ENCODE measurements around the gene EID2B. TPM values are rescaled to one million over a fixed set of nuclear protein-coding genes. Genes with fewer than 3 reads are reported as not detected.

The EID2B gene, protein sequence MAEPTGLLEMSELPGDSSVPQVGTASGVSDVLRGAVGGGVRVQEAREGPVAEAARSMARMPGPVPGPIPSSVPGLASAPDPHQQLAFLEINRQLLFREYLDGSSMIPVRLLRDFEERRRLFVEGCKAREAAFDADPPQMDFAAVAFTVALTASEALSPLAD
- 1 to 10 TPM; 2.2 to 3.7 (median 3.3) TPM for total RNA-seq (2021; fragmentation: NEBNext Ultra II Directional; extraction: Animal tissue kit (Norgen Biotek cat#: 25700))
- long read RNA-seq, partial matches to known transcripts = 0 of 4 reads
- long read RNA-seq, other reads (novel, unspliced or antisense) = 0 of 4 reads

DNA sequence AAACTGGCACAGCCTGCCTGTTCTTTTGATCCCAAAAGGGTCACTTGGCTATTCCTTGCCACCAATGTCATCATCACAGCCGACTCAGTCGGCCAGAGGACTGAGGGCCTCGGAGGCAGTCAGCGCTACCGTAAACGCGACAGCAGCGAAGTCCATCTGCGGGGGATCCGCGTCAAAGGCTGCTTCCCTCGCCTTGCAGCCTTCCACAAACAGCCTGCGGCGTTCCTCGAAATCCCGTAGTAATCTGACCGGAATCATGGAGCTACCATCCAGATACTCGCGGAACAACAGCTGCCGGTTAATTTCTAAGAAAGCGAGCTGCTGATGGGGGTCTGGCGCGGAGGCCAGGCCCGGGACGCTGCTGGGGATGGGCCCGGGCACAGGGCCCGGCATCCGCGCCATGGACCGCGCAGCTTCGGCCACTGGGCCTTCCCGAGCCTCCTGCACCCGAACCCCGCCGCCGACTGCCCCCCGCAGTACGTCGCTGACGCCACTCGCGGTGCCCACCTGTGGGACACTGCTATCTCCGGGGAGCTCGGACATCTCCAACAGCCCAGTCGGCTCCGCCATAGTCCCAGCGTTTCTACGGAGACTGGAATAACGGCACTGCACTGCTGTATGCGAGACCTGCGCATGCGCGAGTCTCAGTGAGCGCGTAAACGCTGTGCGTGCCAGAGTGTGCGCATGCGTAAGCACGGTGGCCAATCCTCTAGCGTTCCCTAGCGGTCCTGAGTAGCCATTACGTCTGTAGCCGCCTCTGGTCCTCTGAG lies at the start of gene EID2B:
EID2B (minus strand) TSS at position 620 of the 770 bp plus-strand sequence; CDS start at position 570, 50 bp downstream.
- DNase-seq = peak; percentile 89
- H3K36me3 Mint-ChIP-seq (ENCODE audit: low read depth) = no peaks in the 10 kb centered on the region; the same call in 1 of the 2 replicates
- no peaks in the 10 kb centered on the region for H3K9me3 Mint-ChIP-seq
- TF ChIP-seq, protein P1, sequence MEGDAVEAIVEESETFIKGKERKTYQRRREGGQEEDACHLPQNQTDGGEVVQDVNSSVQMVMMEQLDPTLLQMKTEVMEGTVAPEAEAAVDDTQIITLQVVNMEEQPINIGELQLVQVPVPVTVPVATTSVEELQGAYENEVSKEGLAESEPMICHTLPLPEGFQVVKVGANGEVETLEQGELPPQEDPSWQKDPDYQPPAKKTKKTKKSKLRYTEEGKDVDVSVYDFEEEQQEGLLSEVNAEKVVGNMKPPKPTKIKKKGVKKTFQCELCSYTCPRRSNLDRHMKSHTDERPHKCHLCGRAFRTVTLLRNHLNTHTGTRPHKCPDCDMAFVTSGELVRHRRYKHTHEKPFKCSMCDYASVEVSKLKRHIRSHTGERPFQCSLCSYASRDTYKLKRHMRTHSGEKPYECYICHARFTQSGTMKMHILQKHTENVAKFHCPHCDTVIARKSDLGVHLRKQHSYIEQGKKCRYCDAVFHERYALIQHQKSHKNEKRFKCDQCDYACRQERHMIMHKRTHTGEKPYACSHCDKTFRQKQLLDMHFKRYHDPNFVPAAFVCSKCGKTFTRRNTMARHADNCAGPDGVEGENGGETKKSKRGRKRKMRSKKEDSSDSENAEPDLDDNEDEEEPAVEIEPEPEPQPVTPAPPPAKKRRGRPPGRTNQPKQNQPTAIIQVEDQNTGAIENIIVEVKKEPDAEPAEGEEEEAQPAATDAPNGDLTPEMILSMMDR (IDR thresholded peaks at IDR 0.05) = peak; percentile 94
- H3K4me3 Mint-ChIP-seq = peak within 1 kb of the TSS; percentile 98
- H3K27me3 Mint-ChIP-seq (ENCODE audit: insufficient read depth) = no peaks in the 10 kb centered on the region
- peak within 1 kb of the TSS; percentile 90 for H3K27ac Mint-ChIP-seq
- H3K4me1 Mint-ChIP-seq (ENCODE audit: low read depth) = peaks cover 19% of the 10 kb centered on the region

DNA sequence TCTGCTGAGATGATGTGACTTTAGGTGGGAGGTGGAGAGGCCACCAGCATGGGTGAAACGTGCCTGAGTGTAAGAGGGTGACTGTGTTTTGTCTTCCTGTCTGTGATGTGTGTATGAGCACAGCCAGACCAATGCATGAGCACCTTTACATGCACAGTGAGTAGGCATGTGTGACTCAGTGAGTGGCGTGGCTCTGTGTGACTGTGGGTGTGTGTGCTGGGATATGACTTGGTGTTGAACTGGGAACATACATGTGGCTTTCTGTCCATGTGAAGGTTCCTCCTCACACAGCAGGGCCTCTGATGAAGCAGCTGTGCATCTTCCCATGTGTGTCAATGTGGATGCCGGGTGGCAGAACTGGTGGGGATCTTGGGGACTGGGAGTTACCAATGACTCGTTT lies 49.8 kb upstream of the EID2B start:
- Mint-ChIP-seq H3K27ac (no peak overlapping the region), H3K9me3 (peaks cover 4% of the 10 kb centered on the region; the same call in 1 of the 2 replicates), H3K27me3 (ENCODE audit: insufficient read depth) (no peaks in the 10 kb centered on the region; the same call in 1 of the 2 replicates), H3K4me3 (no peak overlapping the region), H3K4me1 (ENCODE audit: low read depth) (no peaks in the 10 kb centered on the region), H3K36me3 (ENCODE audit: low read depth) (no peaks in the 10 kb centered on the region)
- no peak for DNase-seq
- TF ChIP-seq, protein P1 (IDR thresholded peaks at IDR 0.05) = no peak

DNA sequence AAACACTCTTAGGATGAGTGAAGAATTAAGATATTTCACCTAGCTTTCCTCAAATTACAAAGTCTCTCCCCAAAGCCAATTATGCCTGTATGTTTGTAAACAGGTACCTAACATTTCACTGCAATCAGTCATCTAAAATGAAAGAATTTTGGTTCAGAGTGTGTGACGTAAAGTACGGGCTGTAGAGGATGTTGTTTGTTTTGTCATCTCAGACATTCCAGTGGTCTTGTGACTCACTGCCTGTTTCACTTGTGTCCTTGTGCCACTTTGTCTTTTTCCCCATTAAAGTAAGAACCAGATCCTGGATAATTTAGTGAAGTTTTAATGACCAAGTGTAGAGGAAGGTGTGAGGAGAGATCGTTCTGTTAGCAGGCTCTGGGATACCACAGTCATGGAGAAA lies 36.0 kb upstream of the EID2B start:
- H3K27me3 Mint-ChIP-seq (ENCODE audit: insufficient read depth) = no peaks in the 10 kb centered on the region; the same call in 1 of the 2 replicates
- H3K4me3 Mint-ChIP-seq = no peak overlapping the region
- DNase-seq = no peak
- no peak overlapping the region for H3K27ac Mint-ChIP-seq
- H3K36me3 Mint-ChIP-seq (ENCODE audit: low read depth) = no peaks in the 10 kb centered on the region
- no peaks in the 10 kb centered on the region for H3K9me3 Mint-ChIP-seq
- H3K4me1 Mint-ChIP-seq (ENCODE audit: low read depth) = peaks cover 9% of the 10 kb centered on the region
- TF ChIP-seq, protein P1 (IDR thresholded peaks at IDR 0.05) = no peak

DNA sequence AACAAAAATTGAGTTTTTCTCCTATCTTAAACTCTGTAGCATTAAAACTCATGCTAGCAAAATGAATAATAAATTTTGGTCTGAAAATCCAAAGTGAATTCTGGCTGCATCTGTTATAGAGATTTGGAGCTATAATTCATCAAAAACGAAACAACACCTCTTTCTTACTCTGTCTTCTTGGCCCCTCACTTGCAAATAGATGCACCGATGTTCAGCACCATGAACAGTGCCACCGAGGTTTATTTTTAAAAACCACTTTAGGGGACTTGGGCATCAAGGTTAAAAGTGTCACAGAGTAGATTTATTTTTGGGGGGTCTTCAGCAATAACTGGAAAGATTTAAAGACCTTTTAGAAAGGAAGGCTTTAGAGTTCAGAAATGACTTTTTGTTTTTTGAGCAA lies 33.4 kb upstream of the EID2B start:
- H3K4me3 Mint-ChIP-seq = no peak overlapping the region
- peaks cover 9% of the 10 kb centered on the region for H3K4me1 Mint-ChIP-seq (ENCODE audit: low read depth)
- TF ChIP-seq, protein P1 (IDR thresholded peaks at IDR 0.05) = no peak
- no peaks in the 10 kb centered on the region for H3K36me3 Mint-ChIP-seq (ENCODE audit: low read depth)
- no peak for DNase-seq
- no peaks in the 10 kb centered on the region; the same call in 1 of the 2 replicates for H3K27me3 Mint-ChIP-seq (ENCODE audit: insufficient read depth)
- no peak overlapping the region for H3K27ac Mint-ChIP-seq
- H3K9me3 Mint-ChIP-seq = no peaks in the 10 kb centered on the region

DNA sequence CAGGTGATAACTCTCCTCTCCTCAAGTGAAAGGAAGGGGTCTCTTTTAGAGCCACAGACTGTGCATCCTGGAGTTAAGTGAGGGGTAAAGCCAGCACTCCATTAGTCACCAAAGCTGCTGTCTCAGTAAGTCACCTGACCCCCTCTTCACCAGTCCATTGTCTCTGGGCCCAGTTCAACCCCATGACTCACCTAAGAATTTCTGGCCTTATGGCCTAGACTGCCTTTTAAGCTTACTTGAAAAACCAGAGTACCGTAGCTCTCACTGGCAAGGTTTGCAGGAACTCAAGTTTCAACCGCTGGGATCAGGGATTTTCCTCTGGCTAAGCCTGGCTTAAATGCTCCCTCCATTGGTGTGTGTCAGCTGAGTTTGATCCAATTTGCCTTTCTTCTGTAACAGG lies 30.8 kb upstream of the EID2B start:
- Mint-ChIP-seq H3K36me3 (ENCODE audit: low read depth) (no peaks in the 10 kb centered on the region), H3K4me1 (ENCODE audit: low read depth) (peaks cover 2% of the 10 kb centered on the region), H3K27ac (no peak overlapping the region), H3K9me3 (no peaks in the 10 kb centered on the region), H3K4me3 (no peak overlapping the region), H3K27me3 (ENCODE audit: insufficient read depth) (peaks cover 5% of the 10 kb centered on the region)
- TF ChIP-seq, protein P1 (IDR thresholded peaks at IDR 0.05) = no peak
- no peak for DNase-seq
